GM23248 (cell line): ENCODE results near the gene QRICH2.

Experiments
- EZH2 ChIP-seq: fragments of 200-600 bp; sonication (generic); IDR thresholded peaks from 2 replicates; pipeline ENCODE4 v1.6.1; 2018; ENCODE audit warnings: antibody characterized with exemption, mild to moderate bottlenecking; ENCODE audit not compliant: insufficient read depth, poor library complexity, severe bottlenecking
- EZH2phosphoT487 ChIP-seq: fragments of 200-600 bp; sonication (generic); IDR thresholded peaks from 2 replicates; pipeline ENCODE4 v1.6.1; 2018; ENCODE audit warnings: antibody characterized with exemption, moderate library complexity, mild to moderate bottlenecking, low read depth; ENCODE audit not compliant: insufficient read depth

GRCh38 chr17:76250141-76250540, 57.9 kb downstream of the QRICH2 start:
- TF ChIP-seq EZH2phosphoT487 = no peak
- TF ChIP-seq EZH2 = no peak
